CD4-positive, alpha-beta T cell treated with Interleukin-21 for 1 hour (primary cell): ENCODE measurements around the gene POLE.

Experiments
- DNase-seq: peaks from one replicate; pipeline ENCODE4 v3.0.0-alpha.2; 2020

POLE gene

DNA sequence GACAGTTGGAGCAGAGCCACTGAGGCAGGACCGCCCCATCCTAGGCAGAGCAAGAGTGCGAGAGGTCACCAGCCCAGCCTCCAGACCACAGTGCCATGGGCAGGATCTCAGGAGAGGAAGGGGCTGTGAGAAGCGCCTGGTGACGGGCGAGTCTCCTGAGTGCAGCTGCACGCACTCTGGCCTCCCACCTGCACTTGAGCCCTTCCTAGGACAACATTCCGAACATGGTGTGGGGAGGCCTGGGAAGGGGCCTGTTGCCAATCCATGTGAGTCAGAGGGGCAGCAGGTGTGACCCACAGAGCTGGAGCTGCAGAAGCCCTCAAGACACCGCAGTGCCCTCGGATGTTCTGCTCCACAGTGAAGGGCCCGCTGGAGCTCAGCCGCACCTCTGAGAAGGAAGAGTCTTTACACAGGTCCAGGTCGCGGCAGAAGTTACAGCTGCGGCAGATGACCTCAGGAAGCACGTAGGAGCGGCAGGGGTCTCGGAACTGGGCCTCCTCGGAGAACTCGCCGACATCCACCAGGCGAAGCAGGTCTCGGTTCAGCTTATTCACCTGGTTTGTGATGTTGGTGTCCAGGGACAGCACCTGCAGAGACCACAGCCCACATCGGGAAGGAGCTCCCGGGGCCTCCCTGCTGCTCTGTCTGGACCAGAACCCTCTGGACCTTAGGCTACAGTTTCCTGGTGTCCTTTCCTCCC is 61.3 kb downstream of the POLE start:
- no peak for DNase-seq

DNA sequence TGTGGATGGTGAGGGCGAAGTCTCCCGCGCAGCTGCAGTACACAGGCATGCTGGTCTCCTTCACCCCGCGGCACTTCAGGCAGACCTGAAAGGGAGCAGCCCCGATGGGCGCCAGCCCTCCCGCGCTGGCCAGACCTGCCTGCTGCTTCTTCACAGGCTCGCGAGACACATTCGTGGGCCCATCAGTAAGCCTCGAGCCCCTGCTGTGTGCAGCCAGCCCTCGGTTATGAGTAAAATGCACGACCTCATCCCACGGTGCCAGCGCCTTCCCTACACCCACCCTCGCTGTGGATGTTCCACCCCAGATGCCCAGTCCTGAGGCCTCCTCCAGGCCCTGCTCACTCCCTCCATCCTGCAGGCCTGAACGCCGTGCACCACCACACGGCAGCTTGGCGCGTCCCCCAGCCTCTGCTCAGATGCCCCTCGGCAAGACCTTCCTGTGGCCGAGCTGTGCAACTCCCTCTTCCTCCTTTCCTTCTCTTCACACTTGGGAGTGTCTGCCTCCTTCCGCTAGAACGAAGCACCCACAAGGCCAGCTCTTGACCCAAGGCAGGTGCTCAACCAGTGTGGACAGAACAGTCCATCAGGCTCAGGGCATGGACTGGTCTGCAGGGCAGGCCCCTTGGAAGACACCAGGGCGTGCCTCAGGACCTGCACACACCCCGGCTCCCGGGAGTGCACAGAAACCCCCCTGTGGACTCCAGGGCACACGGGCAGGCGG is 62.1 kb downstream of the POLE start:
- DNase-seq = no peak

DNA sequence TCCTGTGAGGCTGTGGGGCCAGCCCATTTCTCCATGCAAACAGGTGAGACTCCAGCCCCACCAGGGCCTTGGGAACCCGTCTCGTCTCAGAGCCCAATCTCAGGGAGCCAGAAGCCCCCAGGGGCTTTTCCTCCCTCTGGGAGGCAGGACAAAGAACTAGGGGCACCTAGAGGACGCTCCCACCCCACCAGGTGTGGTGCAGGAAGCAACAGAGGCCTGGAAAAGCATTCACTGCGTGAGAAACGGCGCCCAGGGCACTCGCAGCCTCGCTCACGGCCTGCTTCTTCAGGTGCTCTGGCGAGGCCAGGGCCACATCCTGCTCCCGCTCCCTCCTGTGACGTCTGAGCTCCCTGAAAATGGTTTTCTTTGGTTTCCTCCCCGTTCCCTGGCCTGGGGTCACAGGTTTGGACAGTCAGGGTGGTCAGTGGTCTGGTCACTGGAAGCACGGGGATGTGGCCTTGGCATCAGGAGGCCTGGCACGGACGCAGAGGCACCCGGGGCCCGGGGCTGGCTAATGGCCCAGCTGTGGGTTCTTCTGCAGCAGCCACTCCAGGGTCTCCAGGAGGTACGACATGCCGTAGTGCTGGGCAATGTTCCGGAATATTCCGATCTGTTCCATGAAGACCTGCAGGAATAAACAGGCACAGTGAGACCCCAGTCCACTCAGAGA is 62.8 kb downstream of the POLE start:
- DNase-seq = no peak

DNA sequence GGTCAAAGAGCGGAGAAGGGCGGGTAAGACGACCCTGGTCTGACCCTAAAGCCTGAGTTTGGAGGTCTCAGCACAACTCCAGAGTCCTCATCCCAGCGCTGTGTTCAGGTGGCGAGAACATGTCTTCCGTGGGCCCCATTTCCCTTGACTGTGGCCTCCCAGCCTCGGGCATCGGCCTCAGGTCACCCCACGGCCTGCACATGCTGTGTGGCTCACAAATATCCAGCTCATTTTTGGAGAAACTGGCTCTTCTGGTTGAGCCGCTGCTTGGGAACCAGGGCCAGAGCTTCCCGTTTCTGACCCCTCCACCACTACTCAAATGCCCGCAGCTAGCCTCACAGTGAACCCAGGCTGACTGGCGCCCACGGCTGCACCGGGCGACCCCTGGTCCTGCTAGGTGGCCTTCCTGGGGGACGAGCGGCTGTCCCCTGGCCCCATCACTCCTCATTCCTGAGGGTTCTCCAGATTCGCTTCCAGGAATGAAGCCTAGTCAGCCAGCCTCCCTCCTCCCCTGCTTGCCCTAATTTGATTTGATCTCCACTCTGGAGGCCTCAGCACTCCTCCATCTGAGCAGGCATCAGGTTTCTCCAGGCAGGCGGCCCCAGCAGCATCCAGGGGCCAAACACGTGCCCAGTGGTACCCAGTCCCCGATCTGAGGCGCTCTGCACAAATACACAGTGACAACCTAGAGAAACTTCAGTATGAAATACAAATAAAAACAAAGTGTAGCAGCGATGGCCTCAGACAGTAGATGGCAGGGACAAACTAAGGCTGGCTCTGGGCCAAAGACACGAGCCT is 63.9 kb downstream of the POLE start:
- DNase-seq = no peak

DNA sequence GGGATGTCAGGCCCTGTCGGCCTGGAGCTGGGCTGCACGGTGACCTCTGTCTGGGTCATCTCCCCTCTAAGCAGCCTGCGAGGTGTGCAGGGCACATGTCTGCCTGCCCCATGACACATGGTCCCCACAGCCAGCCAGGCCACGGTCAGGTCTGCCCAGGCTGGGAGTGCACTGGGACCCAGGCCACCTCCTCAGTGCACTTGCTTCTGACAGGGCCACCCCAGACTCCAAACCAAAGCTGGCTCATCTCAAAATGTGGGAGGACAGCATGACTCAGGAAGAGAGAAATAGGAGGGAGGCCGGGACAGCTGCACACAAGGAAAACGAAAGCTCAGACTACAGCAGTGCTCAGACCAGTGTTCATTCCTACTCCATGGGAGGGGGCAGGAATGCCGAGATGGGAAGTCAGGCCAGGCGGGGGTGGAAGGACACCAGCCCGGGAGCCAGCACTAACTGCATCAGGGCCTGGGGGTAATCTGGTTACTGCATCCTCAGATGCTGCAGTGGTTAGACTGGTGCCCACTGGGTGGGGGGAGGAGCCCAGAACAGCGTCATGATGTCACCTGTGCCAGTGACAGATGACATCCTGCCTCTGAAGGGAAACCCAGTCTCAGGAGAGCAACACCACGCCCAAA is 64.6 kb downstream of the POLE start:
- no peak for DNase-seq

DNA sequence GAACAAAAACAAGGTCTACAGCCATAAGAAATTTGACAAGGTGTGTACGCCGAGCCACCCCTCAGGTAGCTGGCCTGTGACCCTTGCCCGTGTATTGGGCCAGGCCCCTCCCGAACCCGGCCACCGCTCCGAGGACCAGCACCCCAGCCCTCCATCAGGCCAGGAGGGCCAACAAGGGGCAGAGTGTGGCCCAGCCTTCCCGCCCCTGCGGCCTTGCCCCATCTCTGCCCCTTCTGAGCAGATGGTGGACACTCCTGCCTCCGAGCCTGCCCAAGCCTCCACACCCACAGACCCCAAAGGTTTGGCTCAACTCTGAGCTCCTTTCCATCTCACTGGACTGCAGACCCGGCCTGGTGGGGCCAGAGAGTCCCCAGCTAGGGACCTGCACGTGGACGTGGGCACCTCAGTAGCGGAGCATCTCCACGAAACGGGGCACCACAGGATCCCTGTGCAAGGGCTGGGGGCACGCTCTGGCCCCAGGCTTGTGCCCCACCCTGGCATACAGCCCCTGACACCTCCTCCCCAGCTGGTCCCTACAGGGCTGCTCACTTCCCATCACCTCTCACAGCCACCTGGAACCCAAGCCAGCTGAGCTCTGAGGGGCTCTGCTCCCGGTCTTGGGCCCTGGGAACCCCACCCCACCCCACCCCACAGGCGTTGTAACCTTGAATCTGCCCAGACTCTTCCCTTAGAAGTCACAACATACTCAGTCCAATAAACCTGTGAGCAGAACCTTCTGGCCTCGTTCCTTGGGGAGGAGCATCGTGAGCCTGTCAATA is 65.3 kb downstream of the POLE start:
- DNase-seq = no peak

DNA sequence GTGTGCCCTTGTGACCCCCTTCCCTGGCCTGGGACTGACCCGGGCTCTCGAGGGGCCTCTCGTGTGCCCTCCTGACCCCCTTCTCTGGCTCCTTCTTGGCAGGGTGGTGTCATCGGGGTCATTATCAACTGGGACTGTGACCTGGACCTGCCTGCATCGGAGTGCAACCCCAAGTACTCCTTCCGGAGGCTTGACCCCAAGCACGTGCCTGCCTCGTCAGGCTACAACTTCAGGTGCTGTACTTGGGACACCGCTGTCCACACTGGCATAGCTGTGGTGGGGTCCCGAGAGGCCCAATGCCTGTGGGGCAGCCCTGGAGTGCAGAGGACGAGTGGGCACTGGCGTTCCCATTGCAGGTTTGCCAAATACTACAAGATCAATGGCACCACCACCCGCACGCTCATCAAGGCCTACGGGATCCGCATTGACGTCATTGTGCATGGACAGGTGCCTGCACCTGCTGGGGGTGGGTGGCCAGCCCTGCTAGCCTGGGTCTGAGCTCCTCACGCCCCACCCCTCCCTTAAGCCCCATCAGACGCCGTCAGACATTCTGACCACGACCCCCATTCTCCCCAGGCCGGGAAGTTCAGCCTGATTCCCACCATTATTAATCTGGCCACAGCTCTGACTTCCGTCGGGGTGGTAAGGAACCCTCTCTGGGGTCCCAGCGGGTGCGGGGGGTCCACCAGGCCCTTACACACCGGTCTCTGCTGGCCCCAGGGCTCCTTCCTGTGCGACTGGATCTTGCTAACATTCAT is 66.1 kb downstream of the POLE start:
- DNase-seq = no peak

DNA sequence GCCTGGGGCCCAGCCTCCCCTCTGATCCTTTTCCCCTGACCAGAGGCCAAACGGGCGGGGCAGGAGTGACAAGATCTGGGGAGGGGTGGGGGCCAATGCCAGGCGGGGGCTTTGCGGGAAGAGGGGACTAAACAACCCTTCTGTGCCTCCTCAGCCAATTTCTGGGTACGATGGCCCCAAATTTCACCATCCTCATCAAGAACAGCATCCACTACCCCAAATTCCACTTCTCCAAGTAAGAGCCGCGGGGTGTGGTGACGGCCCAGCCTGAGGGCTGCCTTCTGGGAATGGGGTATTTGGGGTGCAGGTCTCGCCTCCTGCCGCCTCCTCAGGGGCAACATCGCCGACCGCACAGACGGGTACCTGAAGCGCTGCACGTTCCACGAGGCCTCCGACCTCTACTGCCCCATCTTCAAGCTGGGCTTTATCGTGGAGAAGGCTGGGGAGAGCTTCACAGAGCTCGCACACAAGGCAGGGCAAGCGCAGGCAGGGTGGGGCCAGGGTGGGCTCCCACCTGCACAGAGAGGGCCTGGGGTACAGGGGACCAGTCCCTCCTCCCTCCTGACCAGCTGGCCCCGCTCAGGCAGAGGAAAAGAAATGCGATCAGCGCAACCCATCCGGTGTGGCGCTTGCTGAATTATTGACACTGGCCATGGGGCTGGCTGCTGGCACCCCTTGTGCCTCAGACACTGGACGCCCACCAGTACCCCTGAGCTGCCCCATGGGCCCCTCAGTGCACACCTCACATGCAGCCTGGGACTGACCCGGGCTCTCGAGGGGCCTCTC is 66.8 kb downstream of the POLE start:
- no peak for DNase-seq

DNA sequence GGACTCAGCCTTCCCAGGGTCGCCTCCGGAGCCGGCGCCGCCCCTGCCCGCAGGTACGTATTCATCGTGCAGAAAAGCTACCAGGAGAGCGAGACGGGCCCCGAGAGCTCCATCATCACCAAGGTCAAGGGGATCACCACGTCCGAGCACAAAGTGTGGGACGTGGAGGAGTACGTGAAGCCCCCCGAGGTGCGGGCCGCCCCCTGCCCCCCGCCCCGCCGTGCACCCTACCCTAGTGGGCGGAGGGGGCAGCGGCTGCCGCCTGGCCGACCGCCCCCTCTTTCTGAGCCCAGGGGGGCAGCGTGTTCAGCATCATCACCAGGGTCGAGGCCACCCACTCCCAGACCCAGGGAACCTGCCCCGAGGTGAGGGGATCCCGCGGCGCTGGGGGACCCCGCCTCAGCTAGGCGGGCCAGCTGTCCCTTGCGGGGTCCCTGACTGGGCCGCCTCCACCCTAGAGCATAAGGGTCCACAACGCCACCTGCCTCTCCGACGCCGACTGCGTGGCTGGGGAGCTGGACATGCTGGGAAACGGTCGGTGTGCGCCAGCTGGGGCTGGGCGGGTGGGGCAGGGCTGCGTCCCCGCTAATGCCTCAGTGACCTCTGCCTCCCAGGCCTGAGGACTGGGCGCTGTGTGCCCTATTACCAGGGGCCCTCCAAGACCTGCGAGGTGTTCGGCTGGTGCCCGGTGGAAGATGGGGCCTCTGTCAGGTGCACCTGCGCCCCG is 67.6 kb downstream of the POLE start:
- no peak for DNase-seq

DNA sequence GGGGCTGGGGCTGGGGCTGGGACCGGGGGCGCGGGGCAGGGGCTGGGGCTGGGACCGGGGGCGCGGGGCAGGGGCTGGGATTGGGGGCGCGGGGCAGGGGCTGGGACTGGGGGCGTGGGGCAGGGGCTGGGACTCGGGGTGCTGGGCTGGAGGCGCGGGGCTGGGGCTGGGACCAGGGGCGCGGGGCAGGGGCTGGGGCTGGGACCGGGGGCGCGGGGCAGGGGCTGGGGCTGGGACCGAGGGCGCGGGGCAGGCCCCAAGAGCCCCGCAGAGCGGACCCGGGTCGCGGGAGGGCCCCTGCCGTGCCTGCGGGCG is 68.1 kb downstream of the POLE start:
- DNase-seq = no peak

DNA sequence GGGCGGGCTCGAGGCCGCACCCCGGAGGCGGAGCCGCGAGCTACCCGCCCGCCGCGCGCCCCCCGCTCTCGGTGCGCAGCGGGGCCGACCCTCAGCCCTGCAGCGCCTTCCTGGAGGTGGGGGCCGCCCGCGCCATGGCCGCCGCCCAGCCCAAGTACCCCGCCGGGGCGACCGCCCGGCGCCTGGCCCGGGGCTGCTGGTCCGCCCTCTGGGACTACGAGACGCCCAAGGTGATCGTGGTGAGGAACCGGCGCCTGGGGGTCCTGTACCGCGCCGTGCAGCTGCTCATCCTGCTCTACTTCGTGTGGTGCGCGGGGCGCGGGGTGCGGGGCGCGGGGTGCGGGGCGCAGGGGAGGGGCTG is 68.5 kb downstream of the POLE start, which contains the start of gene P2RX2:
Gene P2RX2 (plus strand): TSS at position 94 of the 361 bp plus-strand sequence. CDS start 41 bp downstream, at position 135.
- no peak for DNase-seq

DNA sequence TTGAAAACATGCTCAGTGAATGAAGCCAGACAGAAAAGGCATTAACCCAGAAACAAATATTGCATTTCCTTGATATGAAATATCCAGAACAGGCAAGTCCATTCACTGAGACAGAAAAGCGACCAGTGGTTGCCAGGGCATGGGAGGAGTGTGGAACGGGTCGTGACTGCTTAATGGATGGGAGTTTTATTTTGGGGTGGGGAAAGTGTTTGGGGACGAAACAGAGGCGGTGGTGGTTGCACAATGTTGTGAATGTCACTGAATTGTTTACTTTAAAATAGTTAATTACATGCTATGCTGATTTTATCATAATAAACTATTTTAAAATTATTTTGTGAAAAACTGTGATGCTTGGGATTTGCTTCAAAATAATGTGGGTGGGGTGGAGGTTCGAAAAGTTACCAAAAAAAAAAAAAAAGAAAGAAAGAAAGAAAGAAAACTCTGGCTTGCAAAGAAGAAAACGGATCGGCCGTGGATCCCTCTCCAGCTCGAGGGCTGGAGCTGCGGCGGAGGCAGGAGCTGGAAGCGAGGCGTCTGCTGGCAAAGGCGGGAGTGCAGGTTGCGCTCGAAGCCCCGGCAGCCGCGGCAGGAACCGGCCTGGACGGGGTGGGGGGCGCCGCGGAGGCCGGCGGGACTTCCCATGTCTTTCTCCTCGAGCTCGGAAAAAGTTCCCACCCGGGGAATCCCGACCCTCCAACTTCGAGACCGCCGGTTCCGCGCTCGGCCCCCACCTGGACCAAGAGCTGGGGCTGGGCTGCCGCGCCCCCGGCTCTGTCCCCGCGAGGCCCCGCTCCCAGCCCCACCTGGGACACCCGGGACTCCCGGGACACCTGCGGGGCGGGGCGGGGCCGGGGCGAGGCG is 69.1 kb downstream of the POLE start:
- no peak for DNase-seq

DNA sequence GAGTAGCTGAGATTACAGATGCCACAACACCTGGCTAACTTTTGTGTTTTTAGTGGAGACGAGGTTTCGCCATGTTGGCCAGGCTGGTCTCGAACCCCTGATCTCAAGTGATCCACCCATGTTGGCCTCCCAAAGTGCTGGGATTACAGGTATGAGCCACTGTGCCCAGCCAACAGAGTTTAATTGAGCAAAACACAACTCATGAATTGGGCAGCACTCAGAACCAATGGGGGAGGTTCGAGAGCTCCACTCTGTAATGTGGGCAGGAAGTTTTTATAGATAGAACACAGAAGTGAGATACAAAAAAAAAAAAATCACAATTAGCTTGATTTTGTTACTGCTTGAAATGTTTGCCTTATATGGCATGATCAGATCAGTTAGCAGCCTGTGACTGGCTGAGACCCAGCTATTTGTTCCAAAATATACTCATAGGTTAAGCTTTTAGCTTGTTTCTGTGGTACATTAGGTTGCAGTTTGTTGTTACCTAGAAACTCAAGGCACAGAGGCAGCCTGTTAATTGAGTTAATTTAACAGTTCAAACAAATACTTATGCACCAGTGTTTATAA is 69.9 kb downstream of the POLE start:
- DNase-seq = no peak

DNA sequence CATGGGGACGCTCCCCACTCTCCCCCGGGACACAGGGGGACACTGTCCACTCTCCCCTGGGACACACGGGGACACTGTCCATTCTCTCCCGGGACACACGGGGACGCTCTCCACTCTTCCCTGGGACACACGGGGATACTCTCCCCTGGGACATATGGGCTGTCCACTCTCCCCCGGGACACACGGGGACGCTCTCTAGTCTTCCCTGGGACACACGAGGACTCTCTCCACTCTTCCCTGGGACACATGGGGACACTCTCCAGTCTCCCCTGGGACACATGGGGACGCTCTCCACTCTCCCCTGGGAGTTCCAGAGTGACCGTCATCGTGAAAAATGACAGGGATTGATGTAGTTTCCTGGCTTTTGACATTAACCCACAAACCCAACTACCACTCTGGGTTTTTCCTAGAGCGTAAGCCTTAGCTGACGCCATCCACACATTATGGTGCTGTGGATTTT is 71.5 kb downstream of the POLE start:
- DNase-seq = no peak

DNA sequence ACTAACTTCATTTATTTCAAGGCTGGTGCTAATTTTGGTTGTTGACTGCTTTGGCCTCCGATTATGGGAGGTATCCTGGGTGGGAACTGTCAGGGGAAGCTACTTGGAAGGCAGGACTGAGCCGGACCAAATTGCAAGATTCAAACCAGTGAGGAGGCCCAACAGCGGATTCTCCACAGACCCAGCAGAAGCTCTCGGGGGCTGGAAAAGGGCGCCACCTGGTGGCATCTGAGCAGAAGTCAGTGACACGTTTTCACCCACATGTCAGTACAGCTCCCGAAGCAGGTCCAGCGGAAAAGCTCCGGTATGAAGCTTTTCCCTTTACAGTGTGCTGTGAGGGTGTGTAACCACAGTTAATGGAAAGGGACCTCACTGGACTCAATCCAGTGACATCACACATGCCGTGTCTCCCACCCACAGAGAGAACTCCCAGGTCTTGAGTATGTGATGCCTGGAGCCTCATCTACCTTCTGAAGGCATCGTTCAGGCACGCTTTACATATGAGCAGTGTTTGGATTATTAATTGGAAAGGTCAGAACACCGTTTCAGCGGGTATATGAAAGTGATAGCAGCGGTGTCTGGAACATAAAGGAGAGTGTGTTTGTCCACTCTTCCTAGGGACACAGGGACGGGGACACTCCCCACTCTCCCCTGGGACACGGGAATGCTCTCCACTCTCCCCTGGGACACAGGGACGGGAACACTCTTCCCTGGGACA is 72.1 kb downstream of the POLE start:
- peak; percentile 78 for DNase-seq

DNA sequence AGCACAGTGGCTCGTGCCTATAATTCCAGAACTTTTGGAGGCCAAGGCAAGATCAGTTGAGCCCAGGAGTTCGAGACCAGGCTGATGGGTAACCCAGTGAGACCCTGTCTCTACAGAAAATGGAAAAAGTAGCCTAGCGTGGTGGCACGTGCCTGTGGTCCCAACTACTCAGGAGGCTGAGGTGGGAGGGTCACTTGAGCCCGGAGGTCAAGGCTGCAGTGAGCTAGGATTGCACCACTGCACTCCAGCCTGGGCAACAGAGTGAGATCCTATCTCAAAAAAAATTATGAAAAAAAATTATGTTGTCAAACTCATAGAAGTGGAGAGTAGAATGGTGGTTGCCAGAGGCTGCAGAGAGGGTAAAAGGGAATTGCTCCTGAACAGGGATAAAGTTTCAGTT is 73.1 kb downstream of the POLE start:
- DNase-seq = no peak

DNA sequence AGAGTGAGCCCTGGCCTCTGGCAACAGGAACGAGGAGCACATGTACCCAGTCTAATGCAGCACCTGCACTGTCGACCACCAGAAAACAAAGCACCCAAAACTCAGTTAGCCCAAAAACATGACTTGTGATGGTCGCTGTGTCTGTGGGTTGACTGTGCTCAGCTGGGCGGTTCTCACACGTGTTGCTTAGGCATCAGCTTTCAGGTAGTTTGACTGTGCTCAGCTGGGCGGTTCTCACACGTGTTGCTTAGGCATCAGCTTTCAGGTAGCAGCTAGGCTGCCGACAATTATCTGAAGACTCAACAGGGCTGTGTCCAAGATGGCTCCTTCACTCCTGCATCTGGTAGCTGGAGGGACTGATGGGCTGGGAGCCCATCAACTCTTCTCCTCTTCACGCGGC is 75.5 kb downstream of the POLE start:
- no peak for DNase-seq
